Fibroblast of pulmonary artery (primary cell): ENCODE data around the gene TMEM174.

Experiments used
- DNase-seq: peaks from one replicate; pipeline ENCODE4 v3.0.0-alpha.2; 2010; ENCODE audit warnings: low read depth
- H3K4me3 ChIP-seq: replicated peaks from 2 replicates; pipeline ENCODE4 v1.5.1; 2011; ENCODE audit warnings: low read depth, mild to moderate bottlenecking, control low read depth, low read length, moderate library complexity
- CTCF ChIP-seq: IDR thresholded peaks from 2 replicates; pipeline ENCODE4 v1.5.1; 2011; ENCODE audit warnings: mild to moderate bottlenecking, control low read depth, low read length, inconsistent platforms; ENCODE audit errors: missing control alignments

TMEM174 gene

GRCh38 chr5:73172951-73173350 is at the start of gene TMEM174:
Gene TMEM174 (plus strand): TSS chr5:73173193. CDS start chr5:73173244, 51 bp downstream.
- no peak for DNase-seq
- no peak for TF ChIP-seq CTCF
- no peak within 1 kb of the TSS for H3K4me3 ChIP-seq

- no peak overlapping the region for H3K4me3 ChIP-seq
- no peak for TF ChIP-seq CTCF
- DNase-seq = no peak
Observed at GRCh38 chr5:73125289-73125688, 47.7 kb upstream of the TMEM174 start.

- TF ChIP-seq CTCF = no peak
- no peak for DNase-seq
Observed at GRCh38 chr5:73126381-73126780, 46.6 kb upstream of the TMEM174 start.

GRCh38 chr5:73126957-73127356 is 46.0 kb upstream of the TMEM174 start:
- H3K4me3 ChIP-seq = no peak overlapping the region
- TF ChIP-seq CTCF = no peak
- DNase-seq = no peak

More at GRCh38 chr5:73126381-73126780, 46.6 kb upstream of the TMEM174 start:
- H3K4me3 ChIP-seq = no peak overlapping the region

- DNase-seq = no peak
- no peak for TF ChIP-seq CTCF
- no peak overlapping the region for H3K4me3 ChIP-seq
Observed at GRCh38 chr5:73129143-73129542, 43.9 kb upstream of the TMEM174 start.

GRCh38 chr5:73130811-73131210 is 42.2 kb upstream of the TMEM174 start:
- no peak for DNase-seq
- no peak for TF ChIP-seq CTCF
- no peak overlapping the region for H3K4me3 ChIP-seq

GRCh38 chr5:73131711-73132425 is 41.1 kb upstream of the TMEM174 start:
- DNase-seq = no peak
- TF ChIP-seq CTCF = no peak

More at GRCh38 chr5:73131711-73132425, 41.1 kb upstream of the TMEM174 start:
- H3K4me3 ChIP-seq = no peak overlapping the region
